Mesenchymal stem cell (in vitro differentiated cells and primary cell): ENCODE results near the gene CIAO2B.

Source experiments
- DNase-seq: peaks from one replicate; pipeline ENCODE4 v3.0.0-alpha.2; 2013
- H2AFZ ChIP-seq: one replicate; pipeline ENCODE4 v1.6.1; 2013; ENCODE audit warnings: low read depth, mild to moderate bottlenecking, control low read depth, inconsistent platforms, low read length, moderate library complexity
- H2AK5ac ChIP-seq: 2 replicates; pipeline ENCODE4 v1.6.1; 2013; ENCODE audit warnings: low read length, moderate library complexity, mild to moderate bottlenecking, inconsistent platforms; ENCODE audit not compliant: severe bottlenecking
- H2BK120ac ChIP-seq: one replicate; pipeline ENCODE4 v1.6.1; 2013; ENCODE audit warnings: low read depth, mild to moderate bottlenecking, inconsistent platforms, low read length, moderate library complexity
- H2BK12ac ChIP-seq, 2 experiments: one replicate each; pipeline ENCODE4 v1.6.1; 2013; ENCODE audit warnings: inconsistent platforms in 2 of 2, low read length in 2 of 2, mild to moderate bottlenecking in 2 of 2, moderate library complexity in 2 of 2, control low read depth in 1 of 2
- H2BK15ac ChIP-seq: one replicate; pipeline ENCODE4 v1.6.1; 2013; ENCODE audit warnings: mild to moderate bottlenecking, low read depth, inconsistent platforms; ENCODE audit not compliant: poor library complexity, severe bottlenecking
- H2BK5ac ChIP-seq: 2 replicates; pipeline ENCODE4 v1.6.1; 2013; ENCODE audit warnings: low read depth, mild to moderate bottlenecking, low read length, control low read depth, inconsistent platforms; ENCODE audit not compliant: poor library complexity, severe bottlenecking
- H3K14ac ChIP-seq, 2 experiments: one replicate each; pipeline ENCODE4 v1.6.1; 2013; ENCODE audit warnings: inconsistent platforms in 2 of 2, low read length in 2 of 2, control low read depth in 1 of 2, mild to moderate bottlenecking in 1 of 2, moderate library complexity in 1 of 2
- H3K18ac ChIP-seq, 2 experiments: one replicate each; pipeline ENCODE4 v1.6.1; 2013; ENCODE audit warnings: inconsistent platforms in 2 of 2, low read length in 2 of 2, control low read depth in 1 of 2, low read depth in 1 of 2, mild to moderate bottlenecking in 1 of 2
- H3K23ac ChIP-seq, 2 experiments: one replicate each; pipeline ENCODE4 v1.6.1; 2013; ENCODE audit warnings: inconsistent platforms in 2 of 2, low read length in 2 of 2, mild to moderate bottlenecking in 2 of 2, moderate library complexity in 2 of 2, control low read depth in 1 of 2
- H3K27ac ChIP-seq: 2 replicates; pipeline ENCODE4 v1.5.1; 2013; ENCODE audit warnings: mild to moderate bottlenecking, moderate library complexity, low read length, control low read depth, inconsistent platforms; ENCODE audit not compliant: poor library complexity, severe bottlenecking
- H3K27me3 ChIP-seq, 2 experiments: 2 replicates each; pipeline versions ENCODE4 v1.6.1 to v1.7.0; 2013; ENCODE audit warnings: low read length in 2 of 2, mild to moderate bottlenecking in 2 of 2, moderate library complexity in 2 of 2, control low read depth in 1 of 2, inconsistent platforms in 1 of 2; ENCODE audit not compliant: control insufficient read depth in 1 of 2, insufficient read depth in 1 of 2
- H3K36me3 ChIP-seq, 2 experiments: 2 replicates each; pipeline versions ENCODE4 v1.6.1 to v1.7.0; 2013; ENCODE audit warnings: low read length in 2 of 2, control low read depth in 1 of 2, inconsistent platforms in 1 of 2, low read depth in 1 of 2, mild to moderate bottlenecking in 1 of 2; ENCODE audit not compliant: insufficient read depth in 2 of 2, control insufficient read depth in 1 of 2
- H3K4ac ChIP-seq, 2 experiments: one replicate each; pipeline ENCODE4 v1.6.1; 2013; ENCODE audit warnings: inconsistent platforms in 2 of 2, low read length in 2 of 2, mild to moderate bottlenecking in 2 of 2, moderate library complexity in 2 of 2, control low read depth in 1 of 2, low read depth in 1 of 2
- H3K4me1 ChIP-seq: 2 replicates; pipeline ENCODE4 v1.6.1; 2013; ENCODE audit warnings: low read depth, low read length, control low read depth; ENCODE audit not compliant: control insufficient read depth, insufficient read depth
- H3K4me2 ChIP-seq: 2 replicates; pipeline ENCODE4 v1.6.1; 2013; ENCODE audit warnings: low read length, mild to moderate bottlenecking, inconsistent platforms; ENCODE audit not compliant: poor library complexity, severe bottlenecking
- H3K4me3 ChIP-seq, 2 experiments: 2 replicates each; pipeline versions ENCODE4 v1.5.1 to v1.7.0; 2013; ENCODE audit warnings: low read length in 2 of 2, mild to moderate bottlenecking in 2 of 2, control low read depth in 1 of 2, low read depth in 1 of 2; ENCODE audit not compliant: insufficient read depth in 1 of 2
- H3K79me1 ChIP-seq: replicated peaks from 2 replicates; pipeline ENCODE4 v1.6.1; 2013; ENCODE audit warnings: mild to moderate bottlenecking, control low read depth, low read length, inconsistent platforms; ENCODE audit not compliant: poor library complexity, severe bottlenecking
- H3K9ac ChIP-seq: 2 replicates; pipeline ENCODE4 v1.7.0; 2013; ENCODE audit warnings: mild to moderate bottlenecking, low read length, moderate library complexity
- H3K9me3 ChIP-seq: 2 replicates; pipeline ENCODE4 v1.7.0; 2013; ENCODE audit warnings: mild to moderate bottlenecking, low read length; ENCODE audit not compliant: control insufficient read depth
- H4K8ac ChIP-seq: one replicate; pipeline ENCODE4 v1.6.1; 2013; ENCODE audit warnings: inconsistent platforms, mild to moderate bottlenecking, low read length, moderate library complexity
- H4K91ac ChIP-seq: one replicate; pipeline ENCODE4 v1.6.1; 2013; ENCODE audit warnings: mild to moderate bottlenecking, low read length, inconsistent platforms
- WGBS: methylation state at CpG from one replicate; pipeline ENCODE4 v1.1.7; 2013; ENCODE audit warnings: mixed read lengths; 5-methylcytosine and 5-hydroxymethylcytosine counted together

Gene CIAO2B

GRCh38 chr16:66968847-66969246 is 34.6 kb upstream of the CIAO2B start:
- H2AK5ac ChIP-seq, result no peak overlapping the region
- H3K14ac ChIP-seq, result no peak overlapping the region
- no peak overlapping the region for H2BK120ac ChIP-seq
- no peak overlapping the region for H4K8ac ChIP-seq
- H3K27me3 ChIP-seq, result peaks cover 25 to 42% of the 10 kb centered on the region in 2 experiments
- H3K27ac ChIP-seq, result no peak overlapping the region
- no peak overlapping the region for H2BK12ac ChIP-seq
- H3K9ac ChIP-seq, result no peak overlapping the region
- no peak overlapping the region for H3K4me2 ChIP-seq
- no peak overlapping the region for H2BK15ac ChIP-seq
- no peak overlapping the region for H3K4me3 ChIP-seq
- DNase-seq, result no peak
- H4K91ac ChIP-seq, result no peak overlapping the region
- 73% methylated on average over 5 of the region's 5 CpGs for WGBS
- H3K18ac ChIP-seq, result no peak overlapping the region
- H3K23ac ChIP-seq, result no peak overlapping the region
- H3K9me3 ChIP-seq, result no peaks in the 10 kb centered on the region
- H2AFZ ChIP-seq, result no peak overlapping the region
- no peaks in the 10 kb centered on the region for H3K36me3 ChIP-seq
- no peak overlapping the region for H2BK5ac ChIP-seq
- no peak overlapping the region for H3K4ac ChIP-seq
- no peaks in the 10 kb centered on the region for H3K79me1 ChIP-seq
- H3K4me1 ChIP-seq, result peaks cover 19% of the 10 kb centered on the region

GRCh38 chr16:66964049-66964448 is 29.8 kb upstream of the CIAO2B start:
- H2AFZ ChIP-seq, result no peak overlapping the region
- no peak overlapping the region for H2BK120ac ChIP-seq
- H3K23ac ChIP-seq, result no peak overlapping the region
- no peak overlapping the region for H3K27ac ChIP-seq
- no peak overlapping the region for H4K8ac ChIP-seq
- H3K79me1 ChIP-seq, result no peaks in the 10 kb centered on the region
- H3K18ac ChIP-seq, result no peak overlapping the region
- WGBS, result 79% methylated on average over 6 of the region's 6 CpGs
- H3K4me2 ChIP-seq, result no peak overlapping the region
- H3K4ac ChIP-seq, result peak overlapping the region in 1 of 2 experiments; percentile 18
- H3K36me3 ChIP-seq, result no peaks in the 10 kb centered on the region
- no peak overlapping the region for H2AK5ac ChIP-seq
- H3K4me3 ChIP-seq, result no peak overlapping the region
- no peak for DNase-seq
- no peak overlapping the region for H3K9ac ChIP-seq
- H3K14ac ChIP-seq, result no peak overlapping the region
- H2BK15ac ChIP-seq, result no peak overlapping the region
- H4K91ac ChIP-seq, result no peak overlapping the region
- H3K9me3 ChIP-seq, result no peaks in the 10 kb centered on the region
- H3K27me3 ChIP-seq, result peaks cover 29 to 31% of the 10 kb centered on the region in 2 experiments
- H3K4me1 ChIP-seq, result no peaks in the 10 kb centered on the region
- no peak overlapping the region for H2BK5ac ChIP-seq
- H2BK12ac ChIP-seq, result no peak overlapping the region

GRCh38 chr16:66961914-66962313 is 27.7 kb upstream of the CIAO2B start:
- no peak overlapping the region for H4K91ac ChIP-seq
- no peak overlapping the region for H2BK5ac ChIP-seq
- no peak overlapping the region for H2AK5ac ChIP-seq
- WGBS, result 92% methylated on average over 5 of the region's 5 CpGs
- H3K18ac ChIP-seq, result no peak overlapping the region
- no peak overlapping the region for H3K14ac ChIP-seq
- no peak overlapping the region for H3K9ac ChIP-seq
- no peak overlapping the region for H2BK120ac ChIP-seq
- no peak overlapping the region for H2AFZ ChIP-seq
- no peak for DNase-seq
- no peak overlapping the region for H3K4me2 ChIP-seq
- no peak overlapping the region for H2BK12ac ChIP-seq
- H3K4me1 ChIP-seq, result no peaks in the 10 kb centered on the region
- H3K27ac ChIP-seq, result no peak overlapping the region
- H3K9me3 ChIP-seq, result no peaks in the 10 kb centered on the region
- no peaks in the 10 kb centered on the region for H3K79me1 ChIP-seq
- H3K23ac ChIP-seq, result no peak overlapping the region
- H3K4ac ChIP-seq, result no peak overlapping the region
- H2BK15ac ChIP-seq, result no peak overlapping the region
- H3K4me3 ChIP-seq, result no peak overlapping the region
- H4K8ac ChIP-seq, result no peak overlapping the region
- H3K27me3 ChIP-seq, result peaks cover 31 to 37% of the 10 kb centered on the region in 2 experiments
- no peaks in the 10 kb centered on the region for H3K36me3 ChIP-seq

- Histone ChIP-seq H3K4me1 (no peaks in the 10 kb centered on the region), H2BK5ac (no peak within 1 kb of the TSS), H3K18ac (no peak within 1 kb of the TSS), H2BK12ac (no peak within 1 kb of the TSS), H3K4ac (no peak within 1 kb of the TSS), H3K4me2 (no peak within 1 kb of the TSS), H3K79me1 (no peaks in the 10 kb centered on the region), H3K27ac (no peak within 1 kb of the TSS), H2BK15ac (no peak within 1 kb of the TSS), H3K9me3 (no peaks in the 10 kb centered on the region), H3K9ac (no peak within 1 kb of the TSS), H2BK120ac (no peak within 1 kb of the TSS), H3K27me3 (peaks cover 24 to 31% of the 10 kb centered on the region in 2 experiments), H4K8ac (no peak within 1 kb of the TSS), H2AK5ac (no peak within 1 kb of the TSS), H3K23ac (no peak within 1 kb of the TSS), H3K14ac (no peak within 1 kb of the TSS), H2AFZ (no peak within 1 kb of the TSS), H4K91ac (no peak within 1 kb of the TSS), H3K4me3 (no peak within 1 kb of the TSS), H3K36me3 (no peaks in the 10 kb centered on the region)
- 66% methylated on average over 16 of the region's 16 CpGs for WGBS
- peak; percentile 74 for DNase-seq
These were observed 27.0 kb upstream of the CIAO2B start, which contains the start of gene CES3 for GRCh38 chr16:66961065-66961744. Gene CES3, plus strand, starts transcription at chr16:66961266. Its CDS starts 42 bp downstream, at chr16:66961308.
